Glomerular endothelial cell (primary cell): ENCODE data around the gene PSMA4. TPM values are rescaled to one million over a fixed set of nuclear protein-coding genes. Genes with fewer than 3 reads are reported as not detected.
"Not testable (repeated sequence)": the region's sequence is repeated elsewhere in the genome, so short reads cannot be mapped to it uniquely, and the experiment has no call there.

Source experiments
- DNase-seq: peaks from one replicate; pipeline ENCODE4 v3.0.0-alpha.2; 2011; ENCODE audit warnings: low read depth, low spot score; ENCODE audit errors: extremely low read depth
- total RNA-seq: library from RNA; depleted of rRNA; stranded (reverse); fragments of >200 nt; gene quantifications from 2 replicates; pipeline ENCODE4 v1.2.3, GENCODE V29; 2015

Gene PSMA4
- total RNA-seq, 1 donor from 2014 or later, result 241 TPM

DNA sequence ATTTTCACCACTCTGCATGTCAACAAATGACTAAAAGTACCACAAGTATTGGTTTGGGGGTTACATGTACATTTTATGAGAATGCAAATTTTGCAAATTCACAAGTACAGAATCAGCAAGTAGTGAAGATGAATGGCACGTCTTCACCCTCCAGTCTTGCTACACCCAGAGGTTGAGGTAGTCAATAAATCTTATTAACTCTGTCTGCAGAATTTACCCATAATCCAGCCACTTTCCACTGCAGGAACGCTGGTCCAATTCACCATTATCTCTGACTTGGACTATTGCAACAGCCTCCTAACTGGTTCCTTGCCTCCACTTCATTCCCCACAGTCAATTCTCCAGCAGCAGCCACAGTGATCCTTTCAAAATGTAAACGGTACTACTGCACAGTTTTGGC is 10.6 kb downstream of the PSMA4 start:
- DNase-seq, result no peak

DNA sequence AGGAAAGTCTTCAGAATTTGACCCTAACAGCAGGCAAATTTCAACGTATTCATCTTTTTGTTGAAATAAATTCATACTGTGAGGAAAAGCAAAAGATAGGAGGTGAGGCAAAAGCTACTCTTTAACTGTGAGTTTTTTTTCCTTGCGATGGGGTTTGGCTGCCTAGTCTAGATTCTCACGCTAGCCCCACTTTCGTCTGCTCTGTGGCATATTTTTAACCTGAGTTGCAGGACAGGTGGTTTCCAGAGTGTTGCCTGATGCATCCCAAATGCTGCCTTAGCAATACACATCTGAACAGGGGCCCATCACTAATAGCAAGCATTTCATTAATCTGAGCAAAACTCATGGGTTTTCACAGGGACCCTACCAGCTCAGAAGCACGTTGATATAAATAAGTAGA is 11.7 kb downstream of the PSMA4 start:
- DNase-seq, result no peak

DNA sequence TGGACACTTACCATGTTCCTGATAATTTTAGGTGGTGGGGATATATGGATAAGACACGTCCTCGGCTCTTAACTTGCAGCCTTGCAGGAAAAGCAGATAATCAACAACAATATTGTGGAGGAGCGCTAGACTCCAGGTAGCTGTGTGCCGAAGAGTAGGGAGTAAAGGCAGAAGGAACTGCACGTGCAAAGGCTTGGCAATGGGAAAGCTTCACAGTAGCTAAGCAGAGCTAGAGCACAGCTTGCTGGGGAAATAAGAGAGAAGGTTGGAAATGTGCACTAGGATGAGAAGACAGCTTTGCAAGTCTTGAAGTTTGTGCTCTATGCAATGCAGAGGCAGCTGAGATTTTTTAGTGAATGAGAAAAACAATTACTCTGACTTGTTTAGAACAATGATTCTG is 12.4 kb downstream of the PSMA4 start:
- no peak for DNase-seq

DNA sequence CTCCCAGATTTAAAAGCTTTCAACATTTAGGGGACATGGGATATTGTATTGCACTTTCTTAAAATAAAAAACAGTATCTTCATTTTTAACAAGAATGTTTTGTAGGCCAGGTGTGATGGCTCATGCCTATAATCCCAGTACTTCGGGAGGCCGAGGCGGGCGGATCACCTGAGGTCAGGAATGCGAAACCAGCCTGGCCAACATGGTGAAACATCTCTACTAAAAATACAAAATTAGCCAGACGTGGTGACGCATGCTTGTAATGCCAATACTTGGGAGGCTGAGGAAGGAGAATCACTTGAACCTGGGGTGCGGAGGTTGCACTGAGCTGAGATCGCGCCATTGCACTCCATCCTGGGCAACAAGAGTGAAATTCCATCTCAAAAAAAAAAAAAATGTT is 20.0 kb downstream of the PSMA4 start:
- DNase-seq, result not testable (repeated sequence)

DNA sequence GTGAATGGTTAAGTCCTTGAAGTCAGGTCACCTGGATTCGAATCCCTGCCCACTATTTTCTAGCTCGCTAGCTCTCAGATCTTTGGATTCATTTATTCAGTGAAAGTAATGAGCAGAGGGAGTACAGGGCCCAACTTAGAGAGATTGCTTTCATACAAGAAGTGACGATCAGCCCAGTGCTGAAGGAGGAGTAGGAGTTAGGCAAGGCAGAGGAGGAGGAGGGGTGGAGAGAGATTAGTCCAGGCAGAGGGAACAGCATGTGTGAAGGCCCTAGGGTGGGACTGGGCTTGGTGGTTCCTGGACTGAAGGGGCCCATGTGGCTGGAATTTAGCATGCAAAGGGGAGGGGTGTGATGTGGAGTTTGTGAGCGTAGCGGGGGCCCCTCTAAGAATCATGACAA is 21.2 kb downstream of the PSMA4 start:
- no peak for DNase-seq

DNA sequence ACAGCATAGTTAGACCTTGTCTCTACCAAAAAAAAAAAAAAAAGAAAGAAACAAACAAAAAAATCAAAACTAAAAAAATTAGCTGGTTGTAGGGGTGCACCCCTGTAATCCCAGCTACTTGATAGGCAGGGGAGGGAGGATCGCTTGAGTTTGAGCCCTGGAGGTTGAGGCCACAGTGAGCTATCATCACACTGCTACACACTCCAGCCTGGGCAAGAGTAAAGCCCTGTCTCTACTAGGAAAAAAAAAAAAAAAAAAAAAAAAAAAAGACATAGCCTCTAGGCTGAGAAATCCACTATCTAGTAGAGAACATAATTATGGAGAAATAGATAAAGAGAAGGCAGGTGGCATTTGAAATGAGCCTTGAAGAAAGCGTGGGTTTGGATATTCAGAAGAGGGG is 22.8 kb downstream of the PSMA4 start:
- no peak for DNase-seq

DNA sequence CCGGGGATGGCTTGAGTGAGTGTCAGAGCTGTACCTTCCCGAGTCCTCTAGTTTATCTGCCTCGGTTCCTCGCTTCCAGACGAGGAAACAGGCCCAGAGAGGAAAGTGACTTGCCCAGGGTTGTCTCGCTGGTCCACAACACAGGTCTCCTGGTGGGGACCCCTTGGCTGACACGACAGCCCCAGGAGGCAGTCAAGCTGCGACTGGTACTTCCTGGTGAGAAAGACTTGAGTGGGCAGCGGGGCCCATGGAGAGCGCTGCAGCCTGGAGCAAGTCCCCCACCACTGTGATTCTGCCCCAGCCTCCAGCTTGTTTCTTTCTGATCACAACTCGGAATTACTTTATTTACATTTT is 24.5 kb downstream of the PSMA4 start:
- no peak for DNase-seq

DNA sequence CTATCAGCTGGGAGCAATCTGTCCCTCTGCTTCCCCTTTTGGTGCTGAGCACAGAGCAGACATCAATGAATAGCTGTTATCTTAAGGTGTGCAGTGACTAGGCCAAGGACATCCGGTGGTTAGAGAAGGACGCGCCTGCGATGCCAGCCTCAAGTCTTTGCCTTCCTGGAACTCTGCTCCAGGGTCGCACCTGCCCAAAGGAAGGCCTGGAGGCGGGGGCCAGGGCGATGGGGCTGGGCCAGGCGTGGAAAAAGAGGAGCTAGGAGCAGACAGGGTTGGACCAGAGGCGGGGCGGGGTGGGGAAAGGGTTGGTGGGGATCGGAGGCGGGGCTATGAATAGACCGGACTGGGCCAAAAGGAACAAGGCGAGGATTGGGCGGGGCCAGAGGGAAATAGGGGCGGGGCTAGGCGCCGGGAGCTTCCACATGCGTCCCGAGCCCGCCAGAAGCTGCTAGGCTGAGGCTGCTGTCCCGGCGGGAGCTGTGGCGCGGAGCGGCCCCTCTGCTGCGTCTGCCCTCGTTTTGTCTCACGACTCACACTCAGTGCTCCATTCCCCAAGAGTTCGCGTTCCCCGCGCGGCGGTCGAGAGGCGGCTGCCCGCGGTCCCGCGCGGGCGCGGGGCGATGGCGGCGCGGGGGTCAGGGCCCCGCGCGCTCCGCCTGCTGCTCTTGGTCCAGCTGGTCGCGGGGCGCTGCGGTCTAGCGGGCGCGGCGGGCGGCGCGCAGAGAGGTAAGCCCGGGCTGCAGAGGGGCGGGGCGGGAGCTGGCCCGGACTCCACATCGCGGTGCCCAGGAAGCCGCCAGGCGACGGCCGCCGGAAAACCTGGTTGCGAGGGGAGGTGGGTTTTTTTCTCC is 25.1 kb downstream of the PSMA4 start, which contains the start of gene CHRNA5:
Gene CHRNA5, plus strand, starts transcription at position 424 of the 854 bp plus-strand sequence. Its CDS starts 200 bp downstream, at position 624.
- no peak for DNase-seq

DNA sequence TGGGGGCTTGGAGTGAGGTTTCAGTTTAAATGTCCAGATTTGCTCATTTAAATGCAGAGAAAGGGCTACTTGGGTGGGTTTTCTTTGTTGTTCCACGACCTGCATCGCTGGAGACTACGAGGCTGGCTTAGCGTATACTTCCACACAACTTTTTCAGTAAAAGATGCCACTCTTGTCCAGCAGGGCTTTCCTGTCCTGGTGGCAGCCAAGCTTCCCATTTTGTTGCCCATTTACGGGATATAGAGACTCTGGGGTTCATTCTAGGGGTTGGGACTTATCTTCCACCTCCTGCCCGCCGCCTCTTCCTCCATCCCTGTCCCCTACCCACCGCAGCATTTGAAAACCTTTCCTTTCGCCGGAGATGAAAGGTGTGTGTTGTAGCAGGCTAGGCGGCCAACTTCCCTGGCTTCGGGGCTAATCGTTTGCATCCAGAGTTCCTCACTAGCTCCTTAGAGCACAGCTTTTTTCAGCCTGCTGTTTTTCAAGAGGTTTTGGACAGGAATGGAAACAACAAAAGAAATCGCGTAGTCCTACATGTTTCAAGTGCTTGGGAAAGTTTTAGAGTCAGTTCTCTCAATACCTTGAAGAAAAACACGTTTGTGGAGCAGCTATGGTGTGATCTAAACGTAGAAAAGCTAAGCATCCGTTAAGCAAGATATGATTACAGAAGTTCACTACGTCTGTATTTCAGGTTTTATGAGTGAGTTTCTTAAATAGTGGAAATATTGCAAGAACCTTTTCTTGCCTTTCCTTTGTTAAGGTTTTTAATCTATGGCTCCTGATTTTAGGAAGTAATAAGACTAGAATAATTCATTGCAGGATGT is 25.9 kb downstream of the PSMA4 start:
- no peak for DNase-seq

DNA sequence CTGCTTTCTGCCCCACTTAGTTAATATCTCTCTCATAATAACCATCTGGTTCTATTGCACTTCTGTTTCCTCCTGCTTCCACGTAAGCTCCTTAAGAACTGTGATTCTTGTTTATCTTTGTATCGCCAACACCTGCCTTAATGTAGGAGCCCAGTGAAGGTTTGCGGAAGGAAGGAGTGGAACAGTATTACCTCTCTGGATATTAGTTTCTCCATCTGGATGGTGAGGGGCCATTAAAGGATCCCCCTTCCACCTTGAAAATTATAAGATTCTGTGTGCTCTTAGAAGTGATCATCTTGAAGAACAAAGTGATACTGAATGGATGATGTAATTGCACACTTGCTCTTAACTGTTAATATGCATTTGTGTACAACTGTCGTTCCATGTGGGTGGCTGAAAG is 27.3 kb downstream of the PSMA4 start:
- DNase-seq, result no peak

DNA sequence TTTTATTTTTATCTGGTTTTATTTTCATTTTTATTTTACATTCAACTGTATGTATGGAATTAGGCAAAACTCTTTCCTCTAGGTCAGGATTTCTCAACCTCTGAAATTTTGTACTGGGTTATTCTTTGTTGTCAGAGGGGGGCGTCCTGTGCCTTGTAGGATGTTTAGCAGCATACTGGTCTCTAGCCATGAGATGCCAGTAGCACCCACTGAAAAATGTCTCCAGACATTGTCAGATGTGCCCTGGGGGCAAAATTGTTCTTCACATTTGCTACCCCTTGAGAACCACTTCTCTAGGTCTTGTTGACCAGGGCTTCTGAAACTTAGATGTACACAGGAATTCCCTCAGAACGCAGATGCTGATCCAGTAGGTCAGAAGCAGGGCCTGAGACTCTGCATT is 30.5 kb downstream of the PSMA4 start:
- DNase-seq, result no peak

DNA sequence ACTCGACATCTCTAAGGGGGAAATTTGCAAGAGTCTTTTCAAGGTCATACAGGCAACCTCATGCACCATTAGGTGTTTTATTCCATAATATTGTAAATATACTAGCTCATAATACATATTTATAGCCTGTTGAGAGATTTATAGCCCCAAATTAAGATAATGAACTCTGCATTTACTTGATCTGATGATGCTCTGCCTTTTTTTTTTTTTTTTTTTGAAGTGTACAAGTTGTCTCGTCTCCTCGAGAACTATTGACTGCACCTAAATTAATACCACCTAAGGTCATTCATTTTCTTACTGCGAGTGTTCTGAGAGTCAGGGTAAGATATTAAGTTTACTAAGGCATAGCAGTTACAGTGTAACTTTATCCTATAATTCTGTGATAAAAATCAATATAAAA is 31.1 kb downstream of the PSMA4 start:
- no peak for DNase-seq

DNA sequence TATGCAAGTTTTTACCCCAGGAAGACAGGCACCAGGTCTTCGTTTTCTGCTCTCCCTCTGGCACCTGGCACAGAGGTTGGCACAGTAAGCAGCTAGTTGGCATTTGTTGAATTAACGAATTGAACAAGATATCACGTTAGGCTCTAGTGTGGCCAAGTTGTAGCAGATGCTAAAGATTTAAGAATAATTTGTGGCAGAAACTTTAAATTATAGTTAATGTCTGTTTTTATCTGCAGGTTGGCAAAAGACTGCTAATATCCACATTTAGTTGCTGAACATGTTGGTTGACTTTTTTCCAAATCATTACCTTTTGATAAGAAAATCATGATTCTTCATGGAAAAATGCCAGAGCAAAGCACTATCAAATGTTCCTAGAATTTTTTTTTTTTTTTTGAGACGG is 33.2 kb downstream of the PSMA4 start:
- no peak for DNase-seq

DNA sequence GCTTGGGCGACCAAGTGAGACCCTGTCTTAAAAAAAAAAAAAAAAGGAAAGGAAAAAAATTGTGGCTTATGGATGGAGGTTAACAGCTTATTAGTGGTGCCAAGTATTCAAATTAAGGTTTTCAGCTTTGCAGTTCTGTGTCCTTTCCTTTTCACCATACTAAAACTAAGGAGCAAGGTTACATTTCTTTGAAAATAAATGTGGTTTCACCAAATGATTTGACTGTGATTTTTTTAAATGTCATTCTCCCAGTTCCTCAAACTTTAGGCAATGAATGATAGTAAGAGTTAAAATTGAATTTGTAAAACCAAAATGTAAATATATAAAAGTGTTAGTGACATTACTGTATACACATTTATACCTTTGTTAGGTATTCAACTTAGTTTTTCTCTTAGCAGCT is 34.7 kb downstream of the PSMA4 start:
- no peak for DNase-seq

DNA sequence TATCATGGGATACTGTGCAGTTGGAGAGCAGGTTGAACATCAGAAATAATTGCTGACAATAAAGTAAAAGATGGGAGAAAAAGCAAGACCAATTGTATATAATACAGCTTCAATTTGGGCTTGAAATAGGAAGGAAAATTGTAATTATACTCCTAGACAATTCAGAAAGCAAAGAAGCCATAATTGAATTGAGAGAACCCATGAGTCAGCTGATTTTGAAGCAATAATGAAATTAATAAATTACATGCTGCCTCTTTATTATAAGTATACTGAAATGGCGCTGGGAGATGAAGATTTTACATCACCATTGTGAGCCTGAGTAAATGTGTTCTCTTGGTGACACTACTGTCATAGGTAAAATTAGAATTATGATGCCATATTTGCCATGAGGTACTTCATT is 57.3 kb downstream of the PSMA4 start:
- DNase-seq, result no peak

DNA sequence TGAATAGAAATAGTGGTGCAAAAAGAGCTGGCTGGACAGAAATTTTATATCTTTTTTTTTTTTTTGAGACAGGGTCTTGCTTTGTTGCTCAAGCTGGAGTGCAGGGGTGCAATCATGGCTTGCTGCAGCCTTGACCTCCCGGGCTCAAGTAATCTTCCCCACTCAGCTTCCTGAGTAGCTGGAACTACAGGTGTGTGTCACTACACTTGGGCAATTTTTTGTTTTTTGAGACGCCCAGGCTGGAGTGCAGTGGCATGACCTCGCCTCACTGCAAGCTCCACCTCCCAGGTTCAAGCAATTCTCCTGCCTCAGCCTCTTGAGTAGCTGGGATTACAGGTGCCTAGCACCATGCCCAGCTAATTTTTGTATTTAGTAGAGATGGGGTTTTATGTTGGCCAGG is 58.1 kb downstream of the PSMA4 start:
- DNase-seq, result no peak

DNA sequence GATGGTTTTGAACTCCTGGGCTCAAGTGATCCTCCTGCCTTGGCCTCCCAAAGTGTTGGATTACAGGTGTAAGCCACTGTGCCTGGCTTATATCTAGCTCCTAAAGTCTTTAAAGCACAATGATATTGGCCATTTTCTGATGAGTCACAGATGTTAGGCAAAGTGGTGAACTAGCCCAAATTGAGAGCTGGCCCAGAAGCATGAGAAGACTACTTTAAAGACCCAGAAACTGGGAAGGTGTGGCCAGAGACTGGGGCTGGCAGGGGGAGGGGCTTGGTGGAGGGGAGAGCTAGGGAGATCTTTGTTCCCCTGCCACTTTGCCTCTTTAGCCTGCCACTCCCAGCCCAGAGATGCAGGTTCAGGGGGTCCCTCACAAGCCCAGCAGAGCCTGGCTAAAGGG is 58.9 kb downstream of the PSMA4 start:
- no peak for DNase-seq

Other genes with a start within 250 kb of the PSMA4 start
- gene SKIC8, start 240.8 kb upstream of the PSMA4 start, total RNA-seq, result 44.4 and 45.0 TPM in 2 replicates
- gene CRABP1, start 200.1 kb upstream of the PSMA4 start, total RNA-seq, result not detected in 2 replicates
- 19.1 and 27.2 TPM in 2 replicates for gene IREB2, start 102.2 kb upstream of the PSMA4 start, total RNA-seq
- gene HYKK, start 32.9 kb upstream of the PSMA4 start, total RNA-seq, result 1.2 and 3.0 TPM in 2 replicates
- gene CHRNA5, start 25.1 kb downstream of the PSMA4 start, total RNA-seq, result 1.6 and 2.5 TPM in 2 replicates
- not detected in 2 replicates for gene CHRNA3, start 80.6 kb downstream of the PSMA4 start, total RNA-seq
- gene CHRNB4, start 100.8 kb downstream of the PSMA4 start, total RNA-seq, result not detected in 2 replicates